Tibial nerve (tissue), 4 donors: Measurements from ENCODE around the gene KCNH8. TPM values are rescaled to one million over a fixed set of nuclear protein-coding genes. Genes with fewer than 3 reads are reported as not detected.
A peak's percentile ranks its signal among the peaks of the same experiment; 100 is the strongest.

Source experiments
- DNase-seq, 2 donors: peaks; one replicate each; pipeline ENCODE4 v3.0.0-alpha.2; 2019; ENCODE audit warnings: low spot score in 2 of 2
- H3K27ac ChIP-seq, 4 donors: fragments of 200-600 bp; sonication (generic) in 3 of 4; one replicate each; pipeline ENCODE4 v1.5.1; 2017 to 2019; ENCODE audit warnings: mild to moderate bottlenecking in 1 of 4
- H3K27me3 ChIP-seq, 2 donors: fragments of 200-600 bp; sonication (generic) in 1 of 2; one replicate each; pipeline versions ENCODE4 v1.5.1 to v1.6.0; 2017 to 2019
- H3K36me3 ChIP-seq, 3 donors: fragments of 200-600 bp; sonication (generic); one replicate each; pipeline ENCODE4 v1.5.1; 2018 to 2019
- H3K4me1 ChIP-seq, 4 donors: fragments of 200-600 bp; sonication (generic) in 3 of 4; one replicate each; pipeline ENCODE4 v1.5.1; 2017 to 2019
- H3K4me3 ChIP-seq, 4 donors: fragments of 200-600 bp; sonication (generic) in 3 of 4; one replicate each; pipeline ENCODE4 v1.5.1; 2017 to 2019; ENCODE audit warnings: mild to moderate bottlenecking in 1 of 4, moderate library complexity in 1 of 4
- H3K9me3 ChIP-seq, 4 donors: fragments of 200-600 bp; sonication (generic) in 3 of 4; one replicate each; pipeline ENCODE4 v1.5.1; 2017 to 2019
- EP300 ChIP-seq, 2 donors: sonication (generic); formaldehyde crosslinking; IDR thresholded peaks; one replicate each; pipeline ENCODE4 v1.6.1; 2017; ENCODE audit warnings: antibody characterized with exemption in 2 of 2, mild to moderate bottlenecking in 1 of 2
- POLR2A ChIP-seq, 2 donors: fragments of 450-650 bp; IDR thresholded peaks; one replicate each; pipeline ENCODE4 v1.6.1; 2017; ENCODE audit warnings: antibody characterized with exemption in 2 of 2, mild to moderate bottlenecking in 2 of 2, moderate library complexity in 2 of 2
- WGBS, 2 donors: methylation state at CpG; one replicate each; pipeline ENCODE4 v1.1.5; 2018; 5-methylcytosine and 5-hydroxymethylcytosine counted together
- total RNA-seq, 4 donors: library from RNA; depleted of rRNA; stranded (reverse); fragments of >200 nt; gene quantifications; one replicate each; pipeline ENCODE4 v1.1.0, GENCODE V29; 2016
- TF ChIP-seq, protein P1 (sequence below), 5 experiments: fragments of 200-600 bp in 3 of 5; fragments of 450-650 bp in 2 of 5; sonication (generic) in 3 of 5; IDR thresholded peaks; one replicate each; pipeline ENCODE4 v1.5.1; 2016 to 2019; ENCODE audit warnings: antibody characterized with exemption in 5 of 5, mild to moderate bottlenecking in 3 of 5, moderate library complexity in 2 of 5

KCNH8 gene
- total RNA-seq, 4 donors from 2014 or later = 0.22 to 0.98 (median 0.51) TPM

DNA sequence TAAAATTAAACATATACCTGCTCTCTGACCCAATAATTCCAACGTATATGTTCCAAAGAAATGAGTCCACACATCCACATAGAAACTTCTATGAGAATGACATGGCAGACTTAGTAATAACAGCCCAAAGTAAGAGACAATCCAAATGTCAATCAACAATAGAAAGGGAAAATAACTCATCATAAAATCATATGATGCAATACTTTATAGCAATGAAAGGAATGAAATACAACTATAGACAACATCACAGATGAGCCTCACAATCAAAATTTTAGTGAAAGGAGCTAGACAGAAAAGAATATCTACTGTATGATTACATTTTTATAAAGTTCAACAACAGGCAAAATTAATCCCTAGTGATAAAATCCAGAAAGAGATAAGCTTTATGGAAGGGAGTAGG, 23.6 kb upstream of the KCNH8 start:
- Histone ChIP-seq H3K9me3 (peaks cover 0 to 1% (median 0%) of the 10 kb centered on the region in 4 donors), H3K27me3 (no peaks in the 10 kb centered on the region), H3K27ac (no peak overlapping the region), H3K36me3 (no peaks in the 10 kb centered on the region), H3K4me3 (no peak overlapping the region), H3K4me1 (no peaks in the 10 kb centered on the region)
- 88% methylated on average over 1 of the region's 1 CpG for WGBS, 2 donors
- no peak for DNase-seq
- TF ChIP-seq, protein P1, sequence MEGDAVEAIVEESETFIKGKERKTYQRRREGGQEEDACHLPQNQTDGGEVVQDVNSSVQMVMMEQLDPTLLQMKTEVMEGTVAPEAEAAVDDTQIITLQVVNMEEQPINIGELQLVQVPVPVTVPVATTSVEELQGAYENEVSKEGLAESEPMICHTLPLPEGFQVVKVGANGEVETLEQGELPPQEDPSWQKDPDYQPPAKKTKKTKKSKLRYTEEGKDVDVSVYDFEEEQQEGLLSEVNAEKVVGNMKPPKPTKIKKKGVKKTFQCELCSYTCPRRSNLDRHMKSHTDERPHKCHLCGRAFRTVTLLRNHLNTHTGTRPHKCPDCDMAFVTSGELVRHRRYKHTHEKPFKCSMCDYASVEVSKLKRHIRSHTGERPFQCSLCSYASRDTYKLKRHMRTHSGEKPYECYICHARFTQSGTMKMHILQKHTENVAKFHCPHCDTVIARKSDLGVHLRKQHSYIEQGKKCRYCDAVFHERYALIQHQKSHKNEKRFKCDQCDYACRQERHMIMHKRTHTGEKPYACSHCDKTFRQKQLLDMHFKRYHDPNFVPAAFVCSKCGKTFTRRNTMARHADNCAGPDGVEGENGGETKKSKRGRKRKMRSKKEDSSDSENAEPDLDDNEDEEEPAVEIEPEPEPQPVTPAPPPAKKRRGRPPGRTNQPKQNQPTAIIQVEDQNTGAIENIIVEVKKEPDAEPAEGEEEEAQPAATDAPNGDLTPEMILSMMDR (IDR thresholded peaks at IDR 0.05) = no peak
- TF ChIP-seq EP300 (IDR thresholded peaks at IDR 0.05) = no peak

DNA sequence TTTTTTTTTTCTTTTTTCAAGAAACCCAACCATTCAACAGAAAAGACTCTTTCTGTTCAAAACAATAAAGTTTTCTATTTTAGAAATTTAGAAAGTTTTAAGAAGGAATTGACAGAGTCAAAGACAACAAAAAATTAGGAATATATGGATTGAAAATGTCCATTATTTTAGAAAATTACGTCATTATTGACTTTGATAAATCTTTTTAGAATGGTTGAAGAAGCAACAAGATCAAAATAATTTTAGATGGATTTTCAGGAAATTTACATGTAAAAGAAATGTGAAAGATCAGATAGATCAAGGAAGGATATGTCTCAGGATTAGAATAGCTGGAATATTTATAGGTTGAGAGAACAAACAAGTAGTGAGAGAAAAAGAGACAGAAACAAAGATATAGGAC, 8.4 kb upstream of the KCNH8 start:
- H3K9me3 ChIP-seq = peaks cover 0 to 2% (median under 1%) of the 10 kb centered on the region in 4 donors
- H3K27me3 ChIP-seq = no peaks in the 10 kb centered on the region
- H3K36me3 ChIP-seq = no peaks in the 10 kb centered on the region
- no peak for TF ChIP-seq POLR2A (IDR thresholded peaks at IDR 0.05)
- TF ChIP-seq EP300 (IDR thresholded peaks at IDR 0.05) = no peak
- TF ChIP-seq, protein P1 (IDR thresholded peaks at IDR 0.05) = no peak
- H3K4me1 ChIP-seq = no peaks in the 10 kb centered on the region
- no peak overlapping the region for H3K27ac ChIP-seq
- no peak overlapping the region for H3K4me3 ChIP-seq
- no peak for DNase-seq
- 74 to 81% methylated on average over 1 of the region's 1 CpG for WGBS, 2 donors

DNA sequence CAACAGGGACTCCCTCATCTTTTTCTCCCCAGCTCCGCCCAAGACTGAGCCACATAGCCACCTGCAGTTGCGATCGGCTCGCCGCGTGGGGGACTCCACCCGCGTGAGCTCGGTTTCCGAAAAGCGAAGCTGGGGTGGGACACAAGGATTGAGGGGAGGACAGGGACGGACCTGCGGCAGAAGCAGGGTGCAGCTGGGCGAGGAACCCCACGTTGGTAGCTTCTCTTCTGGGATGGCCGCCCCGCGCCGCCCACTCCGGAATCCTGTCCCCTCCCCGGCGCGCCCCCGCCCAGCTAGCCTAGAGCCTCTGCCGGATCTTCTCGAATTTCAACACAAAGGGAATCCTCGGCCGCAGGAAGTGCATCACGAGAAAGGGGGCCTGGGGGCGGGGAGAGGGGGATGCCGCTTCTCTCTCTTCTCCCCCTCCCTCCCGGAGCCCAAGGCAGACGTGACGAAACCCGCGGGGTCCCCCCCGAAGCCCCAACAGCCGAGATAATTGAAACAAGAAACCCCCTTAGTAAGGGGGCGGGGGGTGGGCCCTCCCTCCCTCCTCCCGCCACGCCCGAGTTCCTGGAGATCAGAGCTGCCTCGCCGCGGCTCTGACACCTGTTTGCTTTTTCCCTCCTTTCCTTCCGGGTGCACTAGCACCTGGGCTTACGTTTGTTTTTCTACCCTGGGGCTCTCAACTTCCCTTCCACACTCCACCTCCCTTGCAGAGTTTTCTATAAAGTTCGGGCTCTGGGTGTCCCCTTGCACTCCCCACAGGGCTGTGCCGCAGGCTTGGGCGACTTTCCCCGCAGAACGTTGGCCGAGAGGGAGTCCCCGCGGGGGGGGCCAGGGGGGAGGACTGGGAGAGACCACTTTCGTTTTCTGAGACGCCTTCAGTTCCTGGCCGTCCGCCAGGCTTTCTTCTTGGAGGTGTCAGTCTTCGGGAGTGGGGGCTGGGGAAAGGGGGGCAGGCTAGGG, 1.3 kb upstream of the KCNH8 start:
- no peak for TF ChIP-seq POLR2A (IDR thresholded peaks at IDR 0.05)
- TF ChIP-seq EP300 (IDR thresholded peaks at IDR 0.05) = peak in 1 of 2 donors; percentile 22
- TF ChIP-seq, protein P1 (IDR thresholded peaks at IDR 0.05) = peak; percentile 33 to 68 (median 59)
- Histone ChIP-seq H3K27me3 (no peaks in the 10 kb centered on the region), H3K36me3 (no peaks in the 10 kb centered on the region), H3K4me1 (peaks cover 0 to 19% (median 4%) of the 10 kb centered on the region in 4 donors), H3K4me3 (peak overlapping the region; percentile 48 to 71 (median 59)), H3K9me3 (peaks cover 0 to 8% (median 2%) of the 10 kb centered on the region in 4 donors), H3K27ac (peak overlapping the region; percentile 56 to 86 (median 79))
- DNase-seq = peak; percentile 35 to 41
- WGBS, 2 donors = 1% methylated on average over 41 to 60 of the region's 60 CpGs

DNA sequence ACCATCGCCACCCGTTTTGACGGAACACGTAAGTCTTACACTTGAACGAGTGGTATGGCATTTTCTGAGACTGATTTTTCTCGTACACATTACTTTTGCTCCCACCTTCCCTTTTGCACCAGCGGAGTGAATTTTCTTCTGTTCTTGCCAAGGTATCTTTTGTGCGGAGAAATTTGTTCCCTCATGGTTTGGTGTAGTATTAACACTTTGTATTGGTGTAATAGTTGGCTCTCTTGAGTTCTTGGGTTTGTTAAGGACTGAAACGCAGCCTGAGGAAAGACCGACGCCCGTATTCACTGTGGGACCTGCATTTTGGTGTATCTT, 420 bp downstream of the KCNH8 start:
- Histone ChIP-seq H3K27ac (peak overlapping the region in 3 of 4 donors; percentile 76 to 86 (median 82)), H3K4me3 (peak overlapping the region; percentile 48 to 71 (median 59)), H3K36me3 (no peaks in the 10 kb centered on the region), H3K27me3 (no peaks in the 10 kb centered on the region), H3K4me1 (peaks cover 0 to 19% (median 4%) of the 10 kb centered on the region in 4 donors), H3K9me3 (peaks cover 0 to 8% (median 2%) of the 10 kb centered on the region in 4 donors)
- no peak for TF ChIP-seq POLR2A (IDR thresholded peaks at IDR 0.05)
- TF ChIP-seq, protein P1 (IDR thresholded peaks at IDR 0.05) = no peak
- no peak for TF ChIP-seq EP300 (IDR thresholded peaks at IDR 0.05)
- WGBS, 2 donors = 4 to 5% methylated on average over 12 of the region's 12 CpGs
- no peak for DNase-seq

DNA sequence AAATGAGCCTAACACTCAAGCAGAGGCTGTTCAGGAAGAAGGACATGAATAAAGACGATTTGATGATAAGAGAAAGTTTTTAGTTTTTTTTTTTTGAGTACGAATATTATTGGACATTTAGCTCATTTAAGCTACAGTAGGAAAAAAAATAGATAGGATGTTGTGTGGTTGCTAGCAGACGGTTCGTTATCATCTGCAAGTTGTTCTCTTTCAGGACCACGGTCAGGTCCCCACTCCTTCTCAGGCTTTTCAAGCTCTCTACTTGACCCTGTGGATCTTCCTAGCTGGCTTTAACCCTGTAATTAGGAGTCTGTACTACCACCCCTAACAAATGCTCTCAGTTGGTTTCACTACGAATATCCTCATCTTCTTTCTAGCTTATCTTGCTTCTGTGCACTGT, 1.1 kb downstream of the KCNH8 start:
- peak overlapping the region in 1 of 4 donors; percentile 71 for H3K4me3 ChIP-seq

More for the DNA sequence above, 1.1 kb downstream of the KCNH8 start:
- Histone ChIP-seq H3K36me3 (no peaks in the 10 kb centered on the region), H3K27me3 (no peaks in the 10 kb centered on the region), H3K4me1 (peaks cover 0 to 19% (median 4%) of the 10 kb centered on the region in 4 donors), H3K9me3 (peaks cover 0 to 8% (median 2%) of the 10 kb centered on the region in 4 donors), H3K27ac (no peak overlapping the region)
- DNase-seq = no peak
- WGBS, 2 donors = 1 to 2% methylated on average over 6 of the region's 6 CpGs
- no peak for TF ChIP-seq POLR2A (IDR thresholded peaks at IDR 0.05)
- no peak for TF ChIP-seq EP300 (IDR thresholded peaks at IDR 0.05)
- TF ChIP-seq, protein P1 (IDR thresholded peaks at IDR 0.05) = no peak
